ENCODE measurements around the gene TBC1D9.

Gene TBC1D9

DNA sequence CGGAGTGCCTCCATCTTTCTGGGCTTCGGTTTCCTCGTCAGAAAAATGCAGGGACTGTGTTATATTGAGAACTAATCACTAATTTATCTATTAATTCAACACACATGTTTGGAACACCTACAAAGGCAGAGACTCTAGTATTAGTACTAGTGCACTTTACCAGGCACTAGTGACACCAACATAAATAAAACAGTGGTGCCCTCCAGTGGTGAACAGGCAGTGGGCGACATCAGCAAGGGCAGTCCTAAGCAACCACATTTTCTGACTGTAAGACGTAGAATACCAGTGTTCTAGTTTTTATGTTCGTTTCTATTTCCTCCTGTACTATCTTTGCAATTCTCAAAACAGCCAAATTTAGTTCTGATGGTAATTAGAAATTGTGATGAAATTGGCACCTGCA, 118.3 kb downstream of the TBC1D9 start:
- DNase-seq (peak; percentile 23), ATAC-seq (replicated peaks) (peak; percentile 86 to 92)
- no peak overlapping the region for H3K4me3 Mint-ChIP-seq
- no peaks in the 10 kb centered on the region for H3K9me3 Mint-ChIP-seq
- H3K36me3 Mint-ChIP-seq: peaks cover 18 to 34% of the 10 kb centered on the region in 2 donors
- peaks cover 0 to 2% of the 10 kb centered on the region in 2 donors for H3K4me1 Mint-ChIP-seq
- no peak overlapping the region for H3K27ac Mint-ChIP-seq
- no peaks in the 10 kb centered on the region for H3K27me3 Mint-ChIP-seq

GRCh38 chr4:140635606-140636005, 120.6 kb downstream of the TBC1D9 start:
- ATAC-seq (replicated peaks) (no peak), DNase-seq (no peak)
- no peaks in the 10 kb centered on the region for H3K9me3 Mint-ChIP-seq
- peaks cover 20 to 31% of the 10 kb centered on the region in 2 donors for H3K36me3 Mint-ChIP-seq
- peak overlapping the region; percentile 6 for H3K27ac Mint-ChIP-seq
- H3K27me3 Mint-ChIP-seq: no peaks in the 10 kb centered on the region
- H3K4me3 Mint-ChIP-seq: no peak overlapping the region
- no peaks in the 10 kb centered on the region for H3K4me1 Mint-ChIP-seq

DNA sequence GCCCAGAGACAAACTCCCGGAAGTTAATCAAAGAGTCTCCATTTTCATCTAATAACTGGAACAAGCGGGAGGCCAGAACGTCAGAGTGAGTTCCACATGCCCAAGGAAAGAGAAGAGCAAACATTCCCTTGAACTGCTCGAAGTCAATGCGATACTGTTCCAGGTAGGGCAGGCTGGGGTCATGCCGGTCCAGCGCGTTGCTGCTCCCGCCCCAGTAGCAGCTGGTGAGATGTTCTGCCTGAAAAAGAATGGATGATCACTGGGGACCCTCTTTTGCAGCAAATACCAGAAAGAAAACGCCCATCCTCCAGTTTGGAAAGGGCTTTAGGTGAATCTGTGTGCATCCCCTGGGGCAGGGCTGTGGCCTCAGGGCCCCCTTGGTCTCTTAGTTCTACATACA, 122.2 kb downstream of the TBC1D9 start:
- Mint-ChIP-seq H3K9me3 (no peaks in the 10 kb centered on the region), H3K4me1 (no peaks in the 10 kb centered on the region), H3K27ac (no peak overlapping the region), H3K36me3 (peaks cover 18 to 32% of the 10 kb centered on the region in 2 donors), H3K4me3 (no peak overlapping the region), H3K27me3 (no peaks in the 10 kb centered on the region)
- ATAC-seq (replicated peaks): no peak
- DNase-seq: no peak

GRCh38 chr4:140633124-140633523, 123.1 kb downstream of the TBC1D9 start:
- DNase-seq (no peak), ATAC-seq (replicated peaks) (no peak)
- Mint-ChIP-seq H3K27me3 (no peaks in the 10 kb centered on the region), H3K4me1 (no peaks in the 10 kb centered on the region), H3K27ac (no peak overlapping the region), H3K4me3 (no peak overlapping the region), H3K36me3 (peaks cover 18 to 32% of the 10 kb centered on the region in 2 donors), H3K9me3 (no peaks in the 10 kb centered on the region)

GRCh38 chr4:140630246-140630645, 125.9 kb downstream of the TBC1D9 start:
- no peaks in the 10 kb centered on the region for H3K27me3 Mint-ChIP-seq
- no peak overlapping the region for H3K4me3 Mint-ChIP-seq
- H3K9me3 Mint-ChIP-seq: no peaks in the 10 kb centered on the region
- DNase-seq (no peak), ATAC-seq (replicated peaks) (no peak)
- no peaks in the 10 kb centered on the region for H3K4me1 Mint-ChIP-seq
- H3K36me3 Mint-ChIP-seq: peaks cover 14 to 27% of the 10 kb centered on the region in 2 donors
- no peak overlapping the region for H3K27ac Mint-ChIP-seq

DNA sequence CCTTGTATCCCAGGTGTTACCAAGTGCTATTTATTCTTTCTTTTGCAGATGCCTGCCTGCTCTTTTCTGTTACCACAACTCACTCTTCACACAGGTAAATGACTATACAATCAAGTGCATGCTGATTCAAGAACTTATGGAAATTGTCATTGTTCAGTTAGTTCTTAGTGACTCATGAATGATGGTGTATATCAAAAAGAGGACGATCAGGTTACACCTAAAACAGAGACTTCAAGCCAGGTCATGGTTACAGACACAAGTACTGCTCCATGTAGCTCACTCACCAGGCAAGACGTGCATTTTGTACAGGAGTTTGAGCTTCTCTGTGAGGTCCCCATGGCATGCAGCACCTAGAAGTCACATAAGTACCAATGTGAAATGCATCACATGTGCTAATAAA, 128.2 kb downstream of the TBC1D9 start:
- DNase-seq: no peak
- Mint-ChIP-seq H3K27ac (no peak overlapping the region), H3K4me3 (no peak overlapping the region), H3K9me3 (no peaks in the 10 kb centered on the region), H3K36me3 (peaks cover 13 to 28% of the 10 kb centered on the region in 2 donors), H3K27me3 (no peaks in the 10 kb centered on the region), H3K4me1 (no peaks in the 10 kb centered on the region)
- no peak for ATAC-seq (replicated peaks)

- H3K27ac Mint-ChIP-seq: no peak overlapping the region
- H3K27me3 Mint-ChIP-seq: no peaks in the 10 kb centered on the region
- H3K4me3 Mint-ChIP-seq: no peak overlapping the region
- H3K9me3 Mint-ChIP-seq: no peaks in the 10 kb centered on the region
- H3K4me1 Mint-ChIP-seq: no peaks in the 10 kb centered on the region
- H3K36me3 Mint-ChIP-seq: peaks cover 9 to 28% of the 10 kb centered on the region in 2 donors
- ATAC-seq (replicated peaks): no peak
- DNase-seq: no peak
Observed at GRCh38 chr4:140626661-140627376, 129.4 kb downstream of the TBC1D9 start.

DNA sequence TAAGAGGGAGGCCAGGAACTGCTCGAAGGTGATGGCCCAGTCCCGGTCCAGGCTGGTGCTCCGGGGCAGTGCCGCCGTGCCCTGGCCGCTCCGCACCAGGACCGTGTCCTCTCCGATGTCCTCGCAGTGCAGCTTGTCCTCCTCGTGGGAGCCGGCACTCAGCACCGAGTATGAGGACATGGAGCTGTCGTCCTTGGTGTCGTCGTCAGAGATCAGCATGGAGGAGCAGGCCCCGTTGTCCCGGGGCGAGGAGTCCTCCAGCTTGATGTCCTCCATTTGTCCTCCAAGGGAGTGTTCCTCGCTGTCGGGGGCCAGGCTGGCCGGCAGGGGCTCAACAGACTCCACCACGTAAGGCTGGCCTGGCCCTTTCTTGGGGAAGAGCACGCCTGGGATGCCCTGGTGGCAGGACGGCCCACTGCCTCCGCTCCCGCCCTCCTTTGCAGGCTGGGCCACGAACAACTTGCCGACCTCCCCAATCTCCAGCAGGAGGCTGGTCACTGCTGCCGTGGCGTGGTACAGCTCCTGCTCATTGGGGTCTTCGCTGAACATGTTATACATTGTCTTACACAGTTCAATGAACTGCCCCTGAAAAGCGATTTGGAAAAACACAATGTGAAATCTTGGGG, 133.7 kb downstream of the TBC1D9 start:
- DNase-seq (no peak), ATAC-seq (replicated peaks) (no peak)
- H3K27ac Mint-ChIP-seq: no peak overlapping the region
- H3K9me3 Mint-ChIP-seq: no peaks in the 10 kb centered on the region
- peaks cover 7 to 17% of the 10 kb centered on the region in 2 donors for H3K36me3 Mint-ChIP-seq
- peaks cover 0 to 1% of the 10 kb centered on the region in 2 donors for H3K4me1 Mint-ChIP-seq
- H3K27me3 Mint-ChIP-seq: no peaks in the 10 kb centered on the region
- H3K4me3 Mint-ChIP-seq: no peak overlapping the region

GRCh38 chr4:140621161-140621560, 135.0 kb downstream of the TBC1D9 start:
- ATAC-seq (replicated peaks): no peak
- Mint-ChIP-seq H3K27me3 (no peaks in the 10 kb centered on the region), H3K36me3 (peaks cover 7 to 17% of the 10 kb centered on the region in 2 donors), H3K4me1 (peaks cover 0 to 1% of the 10 kb centered on the region in 2 donors), H3K4me3 (no peak overlapping the region), H3K27ac (no peak overlapping the region), H3K9me3 (no peaks in the 10 kb centered on the region)
- DNase-seq: no peak

GRCh38 chr4:140617499-140618248, 138.5 kb downstream of the TBC1D9 start:
- H3K27ac Mint-ChIP-seq: no peak overlapping the region
- H3K9me3 Mint-ChIP-seq: no peaks in the 10 kb centered on the region
- ATAC-seq (replicated peaks) (no peak), DNase-seq (no peak)
- H3K27me3 Mint-ChIP-seq: no peaks in the 10 kb centered on the region
- no peak overlapping the region for H3K4me3 Mint-ChIP-seq
- peaks cover 0 to 1% of the 10 kb centered on the region in 2 donors for H3K4me1 Mint-ChIP-seq
- peaks cover 0 to 2% of the 10 kb centered on the region in 2 donors for H3K36me3 Mint-ChIP-seq

GRCh38 chr4:140615451-140615850, 140.7 kb downstream of the TBC1D9 start:
- Mint-ChIP-seq H3K27me3 (no peaks in the 10 kb centered on the region), H3K36me3 (no peaks in the 10 kb centered on the region), H3K27ac (no peak overlapping the region), H3K9me3 (no peaks in the 10 kb centered on the region), H3K4me3 (no peak overlapping the region), H3K4me1 (peaks cover 4 to 7% of the 10 kb centered on the region in 2 donors)
- no peak for ATAC-seq (replicated peaks)
- DNase-seq: no peak

DNA sequence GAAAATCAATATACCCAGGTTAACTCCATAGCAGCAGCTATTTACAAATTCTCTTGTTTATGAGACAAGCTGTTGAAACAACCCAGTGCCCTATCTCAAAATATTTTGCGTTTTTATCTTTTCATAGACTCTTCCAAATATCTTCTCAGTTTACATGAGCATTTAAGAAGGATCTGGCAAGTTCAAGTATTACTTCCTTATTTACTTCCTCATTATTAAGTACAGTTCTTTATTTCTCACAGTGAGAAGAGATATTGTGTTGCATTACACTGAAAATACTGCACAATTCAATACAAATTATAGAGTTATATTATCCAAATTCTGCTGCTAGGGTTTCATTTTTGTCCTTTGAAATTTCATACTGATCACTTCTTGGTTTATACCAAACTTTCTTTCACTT, 143.8 kb downstream of the TBC1D9 start:
- H3K27me3 Mint-ChIP-seq: peaks cover 0 to 9% of the 10 kb centered on the region in 2 donors
- no peak overlapping the region for H3K27ac Mint-ChIP-seq
- DNase-seq (no peak), ATAC-seq (replicated peaks) (peak in 1 of 2 donors; percentile 38)
- H3K9me3 Mint-ChIP-seq: no peaks in the 10 kb centered on the region
- H3K36me3 Mint-ChIP-seq: no peaks in the 10 kb centered on the region
- peaks cover 4 to 7% of the 10 kb centered on the region in 2 donors for H3K4me1 Mint-ChIP-seq
- no peak overlapping the region for H3K4me3 Mint-ChIP-seq

DNA sequence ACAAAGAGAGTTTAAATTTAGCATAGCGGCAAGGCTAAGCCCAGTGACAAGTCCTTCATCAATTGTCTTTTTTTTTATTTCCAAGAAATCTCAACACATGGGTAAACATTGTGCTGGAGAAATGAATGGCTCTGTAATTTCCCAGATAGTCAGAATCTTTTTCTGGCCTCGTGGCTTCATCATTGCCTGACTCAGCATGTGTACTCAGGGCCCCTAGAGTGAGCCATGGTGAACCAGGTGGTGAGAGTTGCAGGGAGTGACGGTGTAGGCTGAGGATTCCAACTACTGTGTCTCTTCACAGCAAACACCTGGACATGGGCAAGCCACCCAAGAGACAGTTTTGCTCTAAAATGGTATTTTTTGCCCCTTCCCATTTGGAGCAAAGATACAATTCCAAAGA, 144.3 kb downstream of the TBC1D9 start:
- peaks cover 0 to 13% of the 10 kb centered on the region in 2 donors for H3K27me3 Mint-ChIP-seq
- peak in 1 of 2 donors; percentile 53 for ATAC-seq (replicated peaks)
- H3K27ac Mint-ChIP-seq: no peak overlapping the region
- H3K4me1 Mint-ChIP-seq: peaks cover 4 to 7% of the 10 kb centered on the region in 2 donors
- DNase-seq: no peak
- H3K4me3 Mint-ChIP-seq: no peak overlapping the region
- H3K9me3 Mint-ChIP-seq: no peaks in the 10 kb centered on the region
- no peaks in the 10 kb centered on the region for H3K36me3 Mint-ChIP-seq

DNA sequence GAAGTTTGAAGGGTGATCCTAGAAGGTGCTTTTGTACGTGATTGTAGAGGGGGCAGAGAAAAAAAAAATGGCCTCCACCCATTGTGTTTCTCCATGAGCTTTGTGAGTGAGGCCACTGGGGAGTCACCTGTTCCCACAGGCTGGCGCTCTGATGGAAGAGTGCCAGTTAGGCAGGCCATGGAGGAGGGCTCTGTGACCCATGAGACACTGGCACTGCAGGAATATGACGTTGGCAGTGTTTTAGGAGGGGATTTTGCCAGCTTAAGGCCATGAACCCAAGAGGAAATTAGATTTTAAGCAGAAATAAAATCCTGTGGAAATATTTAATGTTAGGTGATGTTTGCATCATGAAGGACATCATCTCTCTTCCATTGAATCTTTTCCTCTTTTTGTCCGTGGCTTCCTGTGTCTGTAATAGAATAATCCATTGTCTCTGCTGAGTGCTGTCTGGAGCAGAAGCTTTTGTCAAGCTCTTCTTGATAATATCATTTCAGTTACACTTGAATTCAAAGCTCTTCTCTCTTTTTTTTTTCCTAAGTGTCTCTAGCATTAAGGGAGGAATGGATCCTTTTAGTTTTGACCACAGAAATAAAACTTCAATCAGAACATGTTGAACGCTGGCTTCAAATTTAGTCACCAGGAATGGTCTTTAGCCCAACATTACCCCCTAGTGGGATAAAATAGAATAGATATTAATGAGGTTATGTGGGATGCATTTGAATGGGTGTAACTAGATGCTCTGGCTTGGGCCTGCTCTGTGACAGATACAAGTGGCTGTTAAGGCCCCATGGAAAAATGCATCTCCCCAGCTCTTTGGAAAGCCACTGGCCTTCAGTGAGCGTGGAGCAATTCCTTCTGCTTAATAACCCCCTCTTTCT, 146.4 kb downstream of the TBC1D9 start:
- no peaks in the 10 kb centered on the region for H3K9me3 Mint-ChIP-seq
- peak; percentile 69 to 84 for ATAC-seq (replicated peaks)
- peaks cover 4 to 7% of the 10 kb centered on the region in 2 donors for H3K4me1 Mint-ChIP-seq
- no peak overlapping the region for H3K4me3 Mint-ChIP-seq
- H3K36me3 Mint-ChIP-seq: no peaks in the 10 kb centered on the region
- DNase-seq: no peak
- peaks cover 0 to 14% of the 10 kb centered on the region in 2 donors for H3K27me3 Mint-ChIP-seq
- H3K27ac Mint-ChIP-seq: no peak overlapping the region

All from stimulated activated naive B cell treated with anti-CD40 and anti-IgM and Interleukin-4, amounts not matched to agents 10 μg/mL and 1 μg/mL and 100 μg/mL, for 72 hours (primary cell).